NB4 (cell line): Measurements from ENCODE around the gene CCT5.

ENCODE experiments used
- CTCF ChIP-seq: IDR thresholded peaks from one replicate; pipeline ENCODE4 v1.5.1; 2012; ENCODE audit warnings: low read depth, low read length
- POLR2A ChIP-seq: IDR thresholded peaks from 2 replicates; pipeline ENCODE4 v1.6.1; 2011; ENCODE audit warnings: mild to moderate bottlenecking; ENCODE audit not compliant: insufficient read length; ENCODE audit errors: extremely low read depth

- no peak for TF ChIP-seq CTCF
- no peak for TF ChIP-seq POLR2A
Observed at GRCh38 chr5:10293907-10294662, 44.0 kb downstream of the CCT5 start.
